Sigmoid colon (tissue), 7 donors: ENCODE measurements around the gene OR52D1. TPM values are rescaled to one million over a fixed set of nuclear protein-coding genes. Genes with fewer than 3 reads are reported as not detected.

Experiments
- DNase-seq: peaks from one replicate; pipeline ENCODE4 v3.0.0-alpha.2; 2019
- H3K27ac ChIP-seq, 4 donors: fragments of 200-600 bp; sonication (generic); one replicate each; pipeline ENCODE4 v1.5.1; 2016 to 2019; ENCODE audit warnings: mild to moderate bottlenecking in 1 of 4
- H3K27me3 ChIP-seq, 3 donors: fragments of 200-600 bp; sonication (generic); one replicate each; pipeline ENCODE4 v1.5.1; 2019; ENCODE audit warnings: mild to moderate bottlenecking in 1 of 3
- H3K36me3 ChIP-seq, 4 donors: fragments of 200-600 bp; sonication (generic); one replicate each; pipeline ENCODE4 v1.5.1; 2016 to 2019
- H3K4me1 ChIP-seq, 4 donors: fragments of 200-600 bp; sonication (generic); one replicate each; pipeline ENCODE4 v1.5.1; 2017 to 2019
- H3K4me3 ChIP-seq, 4 donors: fragments of 200-600 bp; sonication (generic); one replicate each; pipeline ENCODE4 v1.5.1; 2017 to 2019; ENCODE audit warnings: mild to moderate bottlenecking in 2 of 4, moderate library complexity in 1 of 4
- H3K9me3 ChIP-seq, 4 donors: fragments of 200-600 bp in 3 of 4; sonication (generic) in 3 of 4; one replicate each; pipeline versions ENCODE4 v1.5.1 to v1.6.1; 2013 to 2019
- CTCF ChIP-seq, 4 experiments: fragments of 450-650 bp in 3 of 4; fragments of 200-600 bp in 1 of 4; IDR thresholded peaks; one replicate each; pipeline ENCODE4 v1.5.1; 2016 to 2019; ENCODE audit warnings: antibody characterized with exemption in 4 of 4, mild to moderate bottlenecking in 3 of 4, moderate library complexity in 2 of 4
- EP300 ChIP-seq, 4 donors: sonication (generic); formaldehyde crosslinking; IDR thresholded peaks; one replicate each; pipeline ENCODE4 v1.6.1; 2017; ENCODE audit warnings: antibody characterized with exemption in 4 of 4
- POLR2A ChIP-seq, 2 donors: fragments of 450-650 bp; IDR thresholded peaks; one replicate each; pipeline ENCODE4 v1.6.1; 2016; ENCODE audit warnings: antibody characterized with exemption in 2 of 2, mild to moderate bottlenecking in 2 of 2, moderate library complexity in 2 of 2
- POLR2AphosphoS5 ChIP-seq, 4 donors: sonication (generic); formaldehyde crosslinking; IDR thresholded peaks; one replicate each; pipeline ENCODE4 v1.6.1; 2017; ENCODE audit warnings: antibody characterized with exemption in 4 of 4
- WGBS, 2 donors: extraction: QIAGEN DNeasy Blood & Tissue Kit; methylation state at CpG; one replicate each; pipeline ENCODE4 v1.1.7; 2013; 5-methylcytosine and 5-hydroxymethylcytosine counted together
- intact Hi-C: fragments of 100-400 bp; cut with DNase I; formaldehyde crosslinking; loops from one replicate; pipeline ENCODE4 v1.15.1; 2023
- polyA plus RNA-seq, 3 donors: library from polyadenylated mRNA; stranded (reverse); fragments of 200-250 nt; gene quantifications; one replicate each; pipeline ENCODE4 v1.2.3, GENCODE V29; 2013
- total RNA-seq, 4 donors: library from RNA; depleted of rRNA; stranded (reverse); fragments of >200 nt; gene quantifications; one replicate each; pipeline ENCODE4 v1.1.0, GENCODE V29; 2016
- donor health status: healthy with polysubstance abuse.
- donor health status: Bipolar disorder and iron deficiency.
- donor health status: healthy.

The OR52D1 gene
- total and polyA plus RNA-seq, 7 donors: not detected

- H3K4me1 ChIP-seq: no peaks in the 10 kb centered on the region
- DNase-seq: no peak
- intact Hi-C loops: no loop called here
- no peaks in the 10 kb centered on the region for H3K36me3 ChIP-seq
- no peak for TF ChIP-seq CTCF (IDR thresholded peaks at IDR 0.05)
- no peak for TF ChIP-seq POLR2AphosphoS5 (IDR thresholded peaks at IDR 0.05)
- no peak for TF ChIP-seq POLR2A (IDR thresholded peaks at IDR 0.05)
- no peak for TF ChIP-seq EP300 (IDR thresholded peaks at IDR 0.05)
- no peaks in the 10 kb centered on the region for H3K27me3 ChIP-seq
- WGBS, 2 donors: 95 to 97% methylated on average over 4 of the region's 4 CpGs
- H3K9me3 ChIP-seq: no peaks in the 10 kb centered on the region
- no peak overlapping the region for H3K4me3 ChIP-seq
- H3K27ac ChIP-seq: no peak overlapping the region
These were observed 414 bp downstream of the OR52D1 start for GRCh38 chr11:5488798-5489399.

GRCh38 chr11:5489576-5490357 lies 1.3 kb downstream of the OR52D1 start:
- no peak for TF ChIP-seq CTCF (IDR thresholded peaks at IDR 0.05)
- no peak for TF ChIP-seq POLR2AphosphoS5 (IDR thresholded peaks at IDR 0.05)
- TF ChIP-seq POLR2A (IDR thresholded peaks at IDR 0.05): no peak
- TF ChIP-seq EP300 (IDR thresholded peaks at IDR 0.05): no peak
- H3K27ac ChIP-seq: no peak overlapping the region
- WGBS, 2 donors: 49 to 55% methylated on average over 5 of the region's 5 CpGs
- no peaks in the 10 kb centered on the region for H3K27me3 ChIP-seq
- no peaks in the 10 kb centered on the region for H3K36me3 ChIP-seq
- H3K4me1 ChIP-seq: no peaks in the 10 kb centered on the region
- H3K4me3 ChIP-seq: no peak overlapping the region
- intact Hi-C loops: no loop called here
- no peaks in the 10 kb centered on the region for H3K9me3 ChIP-seq
- DNase-seq: no peak

- Histone ChIP-seq H3K27ac (no peak overlapping the region), H3K4me3 (no peak overlapping the region), H3K4me1 (no peaks in the 10 kb centered on the region), H3K27me3 (no peaks in the 10 kb centered on the region), H3K9me3 (no peaks in the 10 kb centered on the region), H3K36me3 (no peaks in the 10 kb centered on the region)
- WGBS, 2 donors: 72 to 75% methylated on average over 2 of the region's 2 CpGs
- intact Hi-C loops: no loop called here
- no peak for TF ChIP-seq POLR2AphosphoS5 (IDR thresholded peaks at IDR 0.05)
- no peak for TF ChIP-seq EP300 (IDR thresholded peaks at IDR 0.05)
- no peak for TF ChIP-seq CTCF (IDR thresholded peaks at IDR 0.05)
- no peak for TF ChIP-seq POLR2A (IDR thresholded peaks at IDR 0.05)
- no peak for DNase-seq
These were observed 11.2 kb downstream of the OR52D1 start for GRCh38 chr11:5499671-5500070.

GRCh38 chr11:5500393-5500801 lies 11.9 kb downstream of the OR52D1 start:
- Histone ChIP-seq H3K27me3 (no peaks in the 10 kb centered on the region), H3K4me3 (no peak overlapping the region), H3K27ac (no peak overlapping the region), H3K9me3 (no peaks in the 10 kb centered on the region), H3K36me3 (no peaks in the 10 kb centered on the region), H3K4me1 (no peaks in the 10 kb centered on the region)
- intact Hi-C loops: no loop called here
- 78 to 83% methylated on average over 6 of the region's 6 CpGs for WGBS, 2 donors
- TF ChIP-seq POLR2A (IDR thresholded peaks at IDR 0.05) (no peak), POLR2AphosphoS5 (IDR thresholded peaks at IDR 0.05) (no peak), EP300 (IDR thresholded peaks at IDR 0.05) (no peak), CTCF (IDR thresholded peaks at IDR 0.05) (no peak)
- no peak for DNase-seq
